WTC11 (cell line): ENCODE data around the gene RREB1. TPM values are rescaled to one million over a fixed set of nuclear protein-coding genes. Genes with fewer than 3 reads are reported as not detected.

Experiments used
- ATAC-seq: fragments of 200-7000 bp; cut with Tn5 transposase; 2 replicates; pipeline ENCODE4 v1.10.0; 2021; ENCODE audit warnings: mild to moderate bottlenecking, moderate library complexity
- CTCF ChIA-PET: fragments of 300-600 bp; sonication (Branson Sonifier 250); formaldehyde crosslinking; loops from one replicate; lab custom pipeline; 2021; ENCODE audit warnings: antibody characterized with exemption; lab: Charles Lee
- POLR2A ChIA-PET: fragments of 350-600 bp; sonication (Branson Sonifier 250); formaldehyde crosslinking; loops from one replicate; lab custom pipeline; 2021; ENCODE audit warnings: antibody characterized with exemption; lab: Charles Lee
- DNase-seq: peaks from one replicate; pipeline ENCODE4 v3.0.0; 2021; ENCODE audit warnings: low spot score
- H3K27ac Mint-ChIP-seq: 2 replicates; pipeline ENCODE4 v1.8.0; 2021; ENCODE audit warnings: mixed read lengths
- H3K27me3 Mint-ChIP-seq: 2 replicates; pipeline ENCODE4 v1.8.0; 2021; ENCODE audit warnings: low read depth, mild to moderate bottlenecking, moderate library complexity, mixed read lengths
- H3K36me3 Mint-ChIP-seq: 2 replicates; pipeline ENCODE4 v1.8.0; 2021; ENCODE audit warnings: mixed read lengths
- H3K4me1 Mint-ChIP-seq: 2 replicates; pipeline ENCODE4 v1.8.0; 2022; ENCODE audit warnings: mixed read lengths
- H3K4me3 Mint-ChIP-seq: 2 replicates; pipeline ENCODE4 v1.8.0; 2021; ENCODE audit warnings: mild to moderate bottlenecking, moderate library complexity, mixed read lengths
- H3K9me3 Mint-ChIP-seq: 2 replicates; pipeline ENCODE4 v1.8.0; 2021; ENCODE audit warnings: mixed read lengths
- AR ChIP-seq: fragments of 250-450 bp; sonication (Bioruptor Pico); IDR thresholded peaks from 2 replicates; pipeline ENCODE4 v1.9.0; 2021; ENCODE audit warnings: mild to moderate bottlenecking
- CBFB ChIP-seq: sonication (generic); formaldehyde crosslinking; IDR thresholded peaks from 2 replicates; pipeline ENCODE4 v1.8.1; 2022; ENCODE audit warnings: mild to moderate bottlenecking, low read depth, missing genetic modification reagents
- CREM ChIP-seq: sonication (generic); formaldehyde crosslinking; IDR thresholded peaks from 2 replicates; pipeline ENCODE4 v1.8.1; 2022; ENCODE audit warnings: mild to moderate bottlenecking, missing genetic modification reagents, moderate library complexity
- CTCF ChIP-seq: fragments of 200-600 bp; IDR thresholded peaks from 2 replicates; pipeline ENCODE4 v1.8.0; 2022; ENCODE audit warnings: antibody characterized with exemption
- E2F4 ChIP-seq: sonication (generic); formaldehyde crosslinking; IDR thresholded peaks from 2 replicates; pipeline ENCODE4 v1.8.1; 2022; ENCODE audit warnings: low read depth, mild to moderate bottlenecking, moderate library complexity, missing genetic modification reagents, borderline replicate concordance
- E2F5 ChIP-seq: sonication (generic); formaldehyde crosslinking; IDR thresholded peaks from 2 replicates; pipeline ENCODE4 v1.8.1; 2022; ENCODE audit warnings: mild to moderate bottlenecking, moderate library complexity, missing genetic modification reagents
- IRF2 ChIP-seq: sonication (generic); formaldehyde crosslinking; IDR thresholded peaks from 2 replicates; pipeline ENCODE4 v1.8.0; 2022; ENCODE audit warnings: low read depth, missing genetic modification reagents, borderline replicate concordance
- MXD4 ChIP-seq: fragments of 250-450 bp; sonication (Bioruptor Pico); IDR thresholded peaks from 2 replicates; pipeline ENCODE4 v1.8.0; 2021; ENCODE audit warnings: mild to moderate bottlenecking, moderate library complexity, borderline replicate concordance
- OVOL2 ChIP-seq: fragments of 250-450 bp; sonication (Bioruptor Pico); IDR thresholded peaks from 2 replicates; pipeline ENCODE4 v1.9.0; 2021; ENCODE audit warnings: mild to moderate bottlenecking, borderline replicate concordance
- RORB ChIP-seq: fragments of 250-450 bp; sonication (Bioruptor Pico); IDR thresholded peaks from 2 replicates; pipeline ENCODE4 v1.9.0; 2021; ENCODE audit warnings: mild to moderate bottlenecking
- STAT6 ChIP-seq: sonication (generic); formaldehyde crosslinking; conservative IDR thresholded peaks from 2 replicates; pipeline ENCODE4 v1.8.1; 2023; ENCODE audit warnings: mild to moderate bottlenecking, low read depth, missing genetic modification reagents, moderate library complexity
- TEAD1 ChIP-seq: sonication (generic); formaldehyde crosslinking; IDR thresholded peaks from 2 replicates; pipeline ENCODE4 v1.8.0; 2022; ENCODE audit warnings: mild to moderate bottlenecking, missing genetic modification reagents
- ZBTB21 ChIP-seq: sonication (generic); formaldehyde crosslinking; IDR thresholded peaks from 2 replicates; pipeline ENCODE4 v1.8.1; 2023; ENCODE audit warnings: mild to moderate bottlenecking, missing genetic modification reagents, borderline replicate concordance
- ZBTB43 ChIP-seq: sonication (generic); formaldehyde crosslinking; IDR thresholded peaks from 2 replicates; pipeline ENCODE4 v1.8.1; 2023; ENCODE audit warnings: mild to moderate bottlenecking, missing genetic modification reagents
- ZNF219 ChIP-seq: sonication (generic); formaldehyde crosslinking; IDR thresholded peaks from 2 replicates; pipeline ENCODE4 v1.8.0; 2023; ENCODE audit warnings: missing genetic modification reagents, mild to moderate bottlenecking, borderline replicate concordance
- ZNF263 ChIP-seq: sonication (generic); formaldehyde crosslinking; IDR thresholded peaks from 2 replicates; pipeline ENCODE4 v1.8.1; 2022; ENCODE audit warnings: low read depth, mild to moderate bottlenecking, moderate library complexity, missing genetic modification reagents
- ZNF423 ChIP-seq: fragments of 250-450 bp; sonication (Bioruptor Pico); IDR thresholded peaks from 2 replicates; pipeline ENCODE4 v2.1.2; 2022; ENCODE audit warnings: mild to moderate bottlenecking, moderate library complexity
- ZNF425 ChIP-seq: fragments of 250-450 bp; sonication (Bioruptor Pico); conservative IDR thresholded peaks from 2 replicates; pipeline ENCODE4 v1.9.0; 2021; ENCODE audit warnings: mild to moderate bottlenecking
- total RNA-seq: library from RNA; stranded (reverse); gene quantifications from 3 replicates; pipeline ENCODE4 v1.2.3, GENCODE V29; 2021

Gene RREB1
- total RNA-seq, 1 experiment from 2014 or later = 38.5 TPM

GRCh38 chr6:7201732-7202541 is 94.2 kb downstream of the RREB1 start (continued):
- TF ChIP-seq ZNF425 (CRISPR knock-in tag) (no peak), AR (CRISPR knock-in tag) (no peak)

- POLR2A ChIA-PET = no interaction called here
- Mint-ChIP-seq H3K4me3 (no peak overlapping the region), H3K36me3 (peaks cover 18% of the 10 kb centered on the region), H3K27ac (no peak overlapping the region), H3K9me3 (no peaks in the 10 kb centered on the region), H3K4me1 (peaks cover 17% of the 10 kb centered on the region)
- ATAC-seq = no peak
- DNase-seq = no peak
- TF ChIP-seq STAT6 (CRISPR knock-in tag) (no peak), E2F4 (no peak), ZNF263 (CRISPR knock-in tag) (no peak), MXD4 (CRISPR knock-in tag) (no peak), ZNF423 (no peak), ZNF219 (CRISPR knock-in tag) (no peak), TEAD1 (CRISPR knock-in tag) (no peak), CBFB (no peak), E2F5 (CRISPR knock-in tag) (no peak), ZBTB21 (no peak), IRF2 (CRISPR knock-in tag) (no peak), OVOL2 (CRISPR knock-in tag) (no peak), CTCF (no peak), RORB (CRISPR knock-in tag) (no peak), CREM (CRISPR knock-in tag) (no peak), ZBTB43 (CRISPR knock-in tag) (no peak)
- TF ChIP-seq, all 79 proteins: peak for 0
- CTCF ChIA-PET = no interaction called here
- H3K27me3 Mint-ChIP-seq = no peaks in the 10 kb centered on the region
Measured at GRCh38 chr6:7202950-7203349, 95.2 kb downstream of the RREB1 start.
